PC-9 (cell line): Measurements from ENCODE around the gene CCNL1. TPM values are rescaled to one million over a fixed set of nuclear protein-coding genes. Genes with fewer than 3 reads are reported as not detected.
A peak's percentile ranks its signal among the peaks of the same experiment; 100 is the strongest.

Experiments used
- BruUV-seq: library from RNA; stranded (reverse); fragments of 400-500 nt; replicated peaks from 2 replicates; lab custom pipeline; 2021; lab: Mats Ljungman, UMichigan
- CTCF ChIA-PET: fragments of 300-600 bp; sonication (Branson Sonifier 250); formaldehyde crosslinking; loops from one replicate; lab custom pipeline; 2022; ENCODE audit warnings: antibody characterized with exemption; lab: Charles Lee
- POLR2A ChIA-PET: fragments of 300-600 bp; sonication (Branson Sonifier 250); formaldehyde crosslinking; loops from one replicate; lab custom pipeline; 2022; ENCODE audit warnings: antibody characterized with exemption; ENCODE audit not compliant: unreplicated experiment; lab: Charles Lee
- DNase-seq, 2 experiments: peaks; one replicate each; pipeline versions ENCODE4 v3.0.0 to v3.0.0-alpha.2; 2015 to 2022; ENCODE audit warnings: mixed read lengths in 1 of 2
- H2AFZ ChIP-seq: fragments of 200-600 bp; sonication (generic); 2 replicates; pipeline ENCODE4 v1.8.1; 2017; ENCODE audit warnings: antibody characterized with exemption
- H3F3A ChIP-seq: fragments of 200-600 bp; sonication (generic); 2 replicates; pipeline ENCODE4 v1.8.1; 2017; ENCODE audit warnings: antibody characterized with exemption, mild to moderate bottlenecking, low read depth; ENCODE audit not compliant: insufficient read depth
- H3K27ac ChIP-seq: fragments of 200-600 bp; sonication (generic); 2 replicates; pipeline ENCODE4 v1.6.1; 2016; ENCODE audit warnings: mixed run types
- H3K27me3 ChIP-seq: fragments of 200-600 bp; sonication (generic); 2 replicates; pipeline ENCODE4 v1.6.1; 2016; ENCODE audit warnings: low read depth, mixed run types; ENCODE audit not compliant: insufficient read depth
- H3K36me3 ChIP-seq: fragments of 200-600 bp; sonication (generic); 2 replicates; pipeline ENCODE4 v1.6.1; 2016; ENCODE audit warnings: low read depth, mixed run types
- H3K4me1 ChIP-seq: fragments of 200-600 bp; sonication (generic); replicated peaks from 2 replicates; pipeline ENCODE4 v1.6.1; 2016; ENCODE audit warnings: mixed run types; ENCODE audit not compliant: insufficient read depth
- H3K4me2 ChIP-seq: fragments of 200-600 bp; sonication (generic); 2 replicates; pipeline ENCODE4 v1.6.1; 2017; ENCODE audit warnings: mixed run types
- H3K4me3 ChIP-seq: fragments of 200-600 bp; sonication (generic); 2 replicates; pipeline ENCODE4 v1.6.1; 2016; ENCODE audit warnings: mixed run types
- H3K79me2 ChIP-seq: fragments of 200-600 bp; sonication (generic); 2 replicates; pipeline ENCODE4 v1.6.1; 2017; ENCODE audit warnings: low read depth, mixed run types
- H3K9me2 ChIP-seq: fragments of 200-600 bp; sonication (generic); 2 replicates; pipeline ENCODE4 v1.8.1; 2017; ENCODE audit warnings: mild to moderate bottlenecking; ENCODE audit not compliant: insufficient read depth
- H3K9me3 ChIP-seq: fragments of 200-600 bp; sonication (generic); 2 replicates; pipeline ENCODE4 v1.8.1; 2016; ENCODE audit warnings: low read depth; ENCODE audit not compliant: insufficient read depth
- H4K20me1 ChIP-seq: fragments of 200-600 bp; sonication (generic); 2 replicates; pipeline ENCODE4 v1.8.1; 2017; ENCODE audit not compliant: insufficient read depth
- EZH2 ChIP-seq: fragments of 200-600 bp; sonication (generic); IDR thresholded peaks from 2 replicates; pipeline ENCODE4 v1.8.0; 2017; ENCODE audit warnings: antibody characterized with exemption, low read depth
- intact Hi-C: fragments of 100-400 bp; cut with micrococcal nuclease; formaldehyde crosslinking; loops from one replicate; pipeline ENCODE4 v1.10.0; 2022; ENCODE audit not compliant: unreplicated experiment
- total RNA-seq: library from RNA; stranded (reverse); gene quantifications from 2 replicates; pipeline ENCODE4 v1.2.3, GENCODE V29; 2021
- TF ChIP-seq, protein P1 (sequence below): fragments of 200-600 bp; sonication (generic); conservative IDR thresholded peaks from 2 replicates; pipeline ENCODE4 v1.6.1; 2017; ENCODE audit warnings: mixed run types, antibody characterized with exemption, mild to moderate bottlenecking, moderate library complexity

CCNL1 gene
- total RNA-seq, 1 experiment from 2014 or later: 91.3 TPM

- Histone ChIP-seq H3K79me2 (no peaks in the 10 kb centered on the region), H3F3A (peaks cover 33% of the 10 kb centered on the region), H3K9me2 (no peaks in the 10 kb centered on the region), H3K4me1 (peaks cover 46% of the 10 kb centered on the region), H3K36me3 (no peaks in the 10 kb centered on the region), H3K27ac (no peak overlapping the region), H3K4me3 (no peak overlapping the region), H3K9me3 (no peaks in the 10 kb centered on the region), H4K20me1 (no peaks in the 10 kb centered on the region), H3K4me2 (no peak overlapping the region), H2AFZ (no peak overlapping the region), H3K27me3 (no peaks in the 10 kb centered on the region)
- no peak for DNase-seq
- ChIA-PET POLR2A (no interaction called here), CTCF (no interaction called here)
- intact Hi-C loops: loop anchor here (5.0 to 10.0 kb wide), 4 partner anchors 220 to 1137 kb away; no protein-coding TSS in a partner anchor
- no peak for TF ChIP-seq EZH2
- TF ChIP-seq, protein P1, sequence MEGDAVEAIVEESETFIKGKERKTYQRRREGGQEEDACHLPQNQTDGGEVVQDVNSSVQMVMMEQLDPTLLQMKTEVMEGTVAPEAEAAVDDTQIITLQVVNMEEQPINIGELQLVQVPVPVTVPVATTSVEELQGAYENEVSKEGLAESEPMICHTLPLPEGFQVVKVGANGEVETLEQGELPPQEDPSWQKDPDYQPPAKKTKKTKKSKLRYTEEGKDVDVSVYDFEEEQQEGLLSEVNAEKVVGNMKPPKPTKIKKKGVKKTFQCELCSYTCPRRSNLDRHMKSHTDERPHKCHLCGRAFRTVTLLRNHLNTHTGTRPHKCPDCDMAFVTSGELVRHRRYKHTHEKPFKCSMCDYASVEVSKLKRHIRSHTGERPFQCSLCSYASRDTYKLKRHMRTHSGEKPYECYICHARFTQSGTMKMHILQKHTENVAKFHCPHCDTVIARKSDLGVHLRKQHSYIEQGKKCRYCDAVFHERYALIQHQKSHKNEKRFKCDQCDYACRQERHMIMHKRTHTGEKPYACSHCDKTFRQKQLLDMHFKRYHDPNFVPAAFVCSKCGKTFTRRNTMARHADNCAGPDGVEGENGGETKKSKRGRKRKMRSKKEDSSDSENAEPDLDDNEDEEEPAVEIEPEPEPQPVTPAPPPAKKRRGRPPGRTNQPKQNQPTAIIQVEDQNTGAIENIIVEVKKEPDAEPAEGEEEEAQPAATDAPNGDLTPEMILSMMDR: no peak
- BruUV-seq: no TSS peak
Measured at GRCh38 chr3:157134620-157135191, 25.2 kb downstream of the CCNL1 start.

GRCh38 chr3:157133434-157134320 lies 26.3 kb downstream of the CCNL1 start:
- POLR2A ChIA-PET: no interaction called here
- H2AFZ ChIP-seq: no peak overlapping the region
- H3K4me1 ChIP-seq: peaks cover 56% of the 10 kb centered on the region
- H3K27me3 ChIP-seq: no peaks in the 10 kb centered on the region
- DNase-seq: no peak
- TF ChIP-seq, protein P1: no peak
- TF ChIP-seq EZH2: no peak
- H3K9me2 ChIP-seq: no peaks in the 10 kb centered on the region
- H3K36me3 ChIP-seq: no peaks in the 10 kb centered on the region
- no peaks in the 10 kb centered on the region for H3K9me3 ChIP-seq
- no TSS peak for BruUV-seq
- H3F3A ChIP-seq: peaks cover 43% of the 10 kb centered on the region
- H3K27ac ChIP-seq: peak overlapping the region; percentile 94; the same call in 1 of the 2 replicates
- H3K4me3 ChIP-seq: no peak overlapping the region
- no peaks in the 10 kb centered on the region for H4K20me1 ChIP-seq
- H3K79me2 ChIP-seq: no peaks in the 10 kb centered on the region
- intact Hi-C loops: loop anchor here (10.0 kb wide), 1 partner anchor 219 kb away; no protein-coding TSS in a partner anchor
- CTCF ChIA-PET: no interaction called here
- H3K4me2 ChIP-seq: no peak overlapping the region

- ChIA-PET POLR2A (no interaction called here), CTCF (no interaction called here)
- Histone ChIP-seq H3K4me3 (no peak overlapping the region), H3K36me3 (no peaks in the 10 kb centered on the region), H3K9me2 (no peaks in the 10 kb centered on the region), H3K4me2 (peak overlapping the region; percentile 88; the same call in 1 of the 2 replicates), H4K20me1 (no peaks in the 10 kb centered on the region), H3K27ac (peak overlapping the region; percentile 94), H3F3A (peaks cover 50% of the 10 kb centered on the region), H3K79me2 (no peaks in the 10 kb centered on the region), H3K9me3 (no peaks in the 10 kb centered on the region), H3K4me1 (peaks cover 64% of the 10 kb centered on the region), H3K27me3 (no peaks in the 10 kb centered on the region), H2AFZ (no peak overlapping the region; the same call in 1 of the 2 replicates)
- intact Hi-C loops: loop anchor here (10.0 kb wide), 1 partner anchor 218 kb away; no protein-coding TSS in a partner anchor
- no peak for DNase-seq
- BruUV-seq: no TSS peak
- TF ChIP-seq, protein P1: no peak
- no peak for TF ChIP-seq EZH2
Measured at GRCh38 chr3:157132936-157133335, 27.0 kb downstream of the CCNL1 start.
